GM23338 (cell line): ENCODE data around the gene CLEC17A. TPM values are rescaled to one million over a fixed set of nuclear protein-coding genes. Genes with fewer than 3 reads are reported as not detected.

Experiments used
- ATAC-seq: fragments of 200-7000 bp; cut with Tn5 transposase; 3 replicates; pipeline ENCODE4 v1.9.1; 2020
- DNase-seq: peaks from one replicate; pipeline ENCODE4 v3.0.0-alpha.2; 2015; ENCODE audit warnings: low spot score
- H2AFZ ChIP-seq: fragments of 200-600 bp; sonication (generic); 2 replicates; pipeline ENCODE4 v1.8.0; 2016; ENCODE audit warnings: antibody characterized with exemption, mild to moderate bottlenecking, moderate library complexity
- H3F3A ChIP-seq: fragments of 200-600 bp; sonication (generic); replicated peaks from 2 replicates; pipeline ENCODE4 v1.8.0; 2017; ENCODE audit warnings: antibody characterized with exemption, mixed run types, low read depth
- H3K27ac ChIP-seq: fragments of 200-600 bp; sonication (generic); 2 replicates; pipeline ENCODE4 v1.6.1; 2016; ENCODE audit warnings: low read depth
- H3K27me3 ChIP-seq: fragments of 200-600 bp; sonication (generic); 2 replicates; pipeline ENCODE4 v1.8.0; 2016; ENCODE audit warnings: mild to moderate bottlenecking, mixed run types, moderate library complexity; ENCODE audit not compliant: insufficient read depth
- H3K36me3 ChIP-seq: fragments of 200-600 bp; sonication (generic); 2 replicates; pipeline ENCODE4 v1.8.0; 2016; ENCODE audit warnings: mild to moderate bottlenecking; ENCODE audit not compliant: insufficient read depth
- H3K4me1 ChIP-seq: fragments of 200-600 bp; sonication (generic); 2 replicates; pipeline ENCODE4 v1.8.0; 2016; ENCODE audit warnings: mild to moderate bottlenecking, moderate library complexity; ENCODE audit not compliant: insufficient read depth
- H3K4me2 ChIP-seq: fragments of 200-600 bp; sonication (generic); 2 replicates; pipeline ENCODE4 v1.7.1; 2017; ENCODE audit warnings: mixed run types
- H3K4me3 ChIP-seq: fragments of 200-600 bp; sonication (generic); 2 replicates; pipeline ENCODE4 v1.6.1; 2016; ENCODE audit warnings: mixed run types
- H3K79me2 ChIP-seq: fragments of 200-600 bp; sonication (generic); replicated peaks from 2 replicates; pipeline ENCODE4 v1.8.0; 2017; ENCODE audit warnings: mild to moderate bottlenecking; ENCODE audit not compliant: insufficient read depth
- H3K9me2 ChIP-seq: fragments of 200-600 bp; sonication (generic); 2 replicates; pipeline ENCODE4 v1.8.0; 2017; ENCODE audit not compliant: insufficient read depth
- H4K20me1 ChIP-seq: fragments of 200-600 bp; sonication (generic); replicated peaks from 2 replicates; pipeline ENCODE4 v1.8.0; 2017; ENCODE audit warnings: mild to moderate bottlenecking; ENCODE audit not compliant: insufficient read depth
- H3K27ac Mint-ChIP-seq: 2 replicates; pipeline ENCODE4 v1.8.0; 2020; ENCODE audit warnings: inconsistent platforms, mild to moderate bottlenecking, moderate library complexity, mixed read lengths
- H3K27me3 Mint-ChIP-seq: 3 replicates; pipeline ENCODE4 v1.8.0; 2022; ENCODE audit warnings: low read depth, mild to moderate bottlenecking, moderate library complexity, mixed read lengths, inconsistent platforms; ENCODE audit not compliant: insufficient read depth, poor library complexity
- H3K36me3 Mint-ChIP-seq: 3 replicates; pipeline ENCODE4 v1.8.0; 2021; ENCODE audit warnings: low read depth, mild to moderate bottlenecking, inconsistent platforms, moderate library complexity, mixed read lengths
- H3K4me1 Mint-ChIP-seq: 3 replicates; pipeline ENCODE4 v1.8.0; 2020; ENCODE audit warnings: mild to moderate bottlenecking, inconsistent platforms, mixed read lengths
- H3K4me3 Mint-ChIP-seq: 3 replicates; pipeline ENCODE4 v1.8.0; 2021; ENCODE audit warnings: moderate library complexity, mild to moderate bottlenecking, inconsistent platforms, mixed read lengths
- H3K9me3 Mint-ChIP-seq: 3 replicates; pipeline ENCODE4 v1.8.0; 2020; ENCODE audit warnings: moderate library complexity, mild to moderate bottlenecking, inconsistent platforms, mixed read lengths
- CREB1 ChIP-seq: fragments of 250-450 bp; sonication (Bioruptor Pico); IDR thresholded peaks from 2 replicates; pipeline ENCODE4 v1.5.0; 2020; ENCODE audit warnings: low read depth, mild to moderate bottlenecking, moderate library complexity
- EZH2 ChIP-seq: fragments of 200-600 bp; sonication (generic); IDR thresholded peaks from one replicate; pipeline ENCODE4 v1.8.0; 2017; ENCODE audit warnings: antibody characterized with exemption, mild to moderate bottlenecking, low read depth; ENCODE audit not compliant: unreplicated experiment
- EZH2phosphoT487 ChIP-seq: fragments of 200-600 bp; sonication (generic); IDR thresholded peaks from one replicate; pipeline ENCODE4 v1.8.1; 2018; ENCODE audit warnings: antibody characterized with exemption; ENCODE audit not compliant: unreplicated experiment
- JUNB ChIP-seq: IDR thresholded peaks from one replicate; pipeline ENCODE4 v1.6.1; 2016; ENCODE audit warnings: antibody characterized with exemption; ENCODE audit not compliant: unreplicated experiment
- NANOG ChIP-seq: IDR thresholded peaks from 2 replicates; pipeline ENCODE4 v1.6.1; 2016; ENCODE audit warnings: antibody characterized with exemption, borderline replicate concordance
- POLR2AphosphoS5 ChIP-seq: IDR thresholded peaks from 2 replicates; pipeline ENCODE4 v1.6.1; 2016; ENCODE audit warnings: antibody characterized with exemption, low read depth
- STAT1 ChIP-seq: IDR thresholded peaks from one replicate; pipeline ENCODE4 v1.6.1; 2016; ENCODE audit warnings: antibody characterized with exemption; ENCODE audit not compliant: unreplicated experiment
- ZNF114 ChIP-seq: fragments of 250-450 bp; sonication (Bioruptor Pico); IDR thresholded peaks from 2 replicates; pipeline ENCODE4 v1.5.0; 2020; ENCODE audit warnings: mild to moderate bottlenecking, moderate library complexity
- ZNF331 ChIP-seq: fragments of 250-450 bp; sonication (Bioruptor Pico); IDR thresholded peaks from 2 replicates; pipeline ENCODE4 v1.5.0; 2020; ENCODE audit warnings: low read depth, mild to moderate bottlenecking, moderate library complexity
- polyA plus RNA-seq: library from polyadenylated mRNA; unstranded; fragments of >200 nt; fragmentation: Nextera tagmentation; extraction: Ambion mirVana; gene quantifications from 2 replicates; pipeline ENCODE4 v1.2.1, GENCODE V29; 2016
- total RNA-seq: library from RNA; depleted of rRNA; stranded (reverse); fragments of >200 nt; shearing (Covaris generic); gene quantifications from 2 replicates; pipeline ENCODE4 v1.2.3, GENCODE V29; 2014
- TF ChIP-seq, protein P1 (sequence below), 2 experiments: fragments of 200-600 bp in 1 of 2; sonication (generic) in 1 of 2; conservative IDR thresholded peaks; 2 replicates each; pipeline versions ENCODE4 v1.5.1 to v1.6.1; 2016 to 2017; ENCODE audit warnings: antibody characterized with exemption in 2 of 2, low read depth in 2 of 2, mild to moderate bottlenecking in 2 of 2, moderate library complexity in 1 of 2
- TF ChIP-seq, protein P2 (sequence below): IDR thresholded peaks from 2 replicates; pipeline ENCODE4 v1.6.1; 2016; ENCODE audit warnings: antibody characterized with exemption

Gene CLEC17A
- total and polyA plus RNA-seq, 2 experiments from 2014 or later, result 0.17 TPM; not detected in 1

DNA sequence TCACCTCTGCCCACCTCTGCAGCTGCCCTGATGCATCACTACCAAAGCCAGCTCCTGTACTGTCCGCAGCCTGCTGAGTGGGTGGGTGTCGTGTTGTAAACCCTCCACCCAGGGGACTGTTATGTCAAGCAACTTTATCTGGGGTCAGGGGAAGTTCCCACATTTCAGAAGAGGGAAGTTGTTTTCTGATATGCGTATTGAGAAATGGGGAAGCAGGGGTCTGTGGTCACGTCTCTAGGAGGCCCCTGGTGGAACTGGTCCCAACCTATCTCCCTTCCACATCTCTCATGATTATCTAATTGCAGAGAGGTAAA is 31.2 kb downstream of the CLEC17A start (continued):
- TF ChIP-seq, protein P1, sequence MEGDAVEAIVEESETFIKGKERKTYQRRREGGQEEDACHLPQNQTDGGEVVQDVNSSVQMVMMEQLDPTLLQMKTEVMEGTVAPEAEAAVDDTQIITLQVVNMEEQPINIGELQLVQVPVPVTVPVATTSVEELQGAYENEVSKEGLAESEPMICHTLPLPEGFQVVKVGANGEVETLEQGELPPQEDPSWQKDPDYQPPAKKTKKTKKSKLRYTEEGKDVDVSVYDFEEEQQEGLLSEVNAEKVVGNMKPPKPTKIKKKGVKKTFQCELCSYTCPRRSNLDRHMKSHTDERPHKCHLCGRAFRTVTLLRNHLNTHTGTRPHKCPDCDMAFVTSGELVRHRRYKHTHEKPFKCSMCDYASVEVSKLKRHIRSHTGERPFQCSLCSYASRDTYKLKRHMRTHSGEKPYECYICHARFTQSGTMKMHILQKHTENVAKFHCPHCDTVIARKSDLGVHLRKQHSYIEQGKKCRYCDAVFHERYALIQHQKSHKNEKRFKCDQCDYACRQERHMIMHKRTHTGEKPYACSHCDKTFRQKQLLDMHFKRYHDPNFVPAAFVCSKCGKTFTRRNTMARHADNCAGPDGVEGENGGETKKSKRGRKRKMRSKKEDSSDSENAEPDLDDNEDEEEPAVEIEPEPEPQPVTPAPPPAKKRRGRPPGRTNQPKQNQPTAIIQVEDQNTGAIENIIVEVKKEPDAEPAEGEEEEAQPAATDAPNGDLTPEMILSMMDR (conservative IDR thresholded peaks at IDR 0.05; ENCODE audit: low read depth in 2 of 2), result no peak
- no peak for TF ChIP-seq EZH2

DNA sequence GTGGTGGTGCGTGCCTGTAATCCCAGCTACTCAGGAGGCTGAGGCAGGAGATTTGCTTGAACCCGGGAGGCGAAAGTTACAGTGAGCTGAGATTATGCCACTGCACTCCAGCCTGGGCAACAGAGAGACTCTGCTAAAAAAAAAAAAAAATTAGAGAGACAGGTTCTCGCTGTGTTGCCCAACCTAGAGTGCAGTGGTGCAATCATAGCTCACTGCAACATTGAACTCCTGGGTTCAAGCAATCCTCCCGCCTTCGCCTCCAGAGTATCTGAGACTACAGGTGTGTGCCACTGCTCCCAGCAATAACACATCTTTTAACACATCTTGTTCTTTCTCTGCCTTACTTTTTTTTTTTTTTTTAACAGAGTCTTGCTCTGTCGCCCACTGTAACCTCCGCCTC is 32.7 kb downstream of the CLEC17A start:
- H3K27me3 ChIP-seq, result no peaks in the 10 kb centered on the region
- Mint-ChIP-seq H3K27me3 (no peaks in the 10 kb centered on the region), H3K4me1 (no peaks in the 10 kb centered on the region), H3K9me3 (peaks cover 95% of the 10 kb centered on the region), H3K4me3 (no peak overlapping the region), H3K27ac (no peak overlapping the region), H3K36me3 (peaks cover 21% of the 10 kb centered on the region)
- TF ChIP-seq JUNB, result no peak
- TF ChIP-seq EZH2, result no peak
- no peak for TF ChIP-seq STAT1
- TF ChIP-seq NANOG, result no peak
- TF ChIP-seq, protein P2, sequence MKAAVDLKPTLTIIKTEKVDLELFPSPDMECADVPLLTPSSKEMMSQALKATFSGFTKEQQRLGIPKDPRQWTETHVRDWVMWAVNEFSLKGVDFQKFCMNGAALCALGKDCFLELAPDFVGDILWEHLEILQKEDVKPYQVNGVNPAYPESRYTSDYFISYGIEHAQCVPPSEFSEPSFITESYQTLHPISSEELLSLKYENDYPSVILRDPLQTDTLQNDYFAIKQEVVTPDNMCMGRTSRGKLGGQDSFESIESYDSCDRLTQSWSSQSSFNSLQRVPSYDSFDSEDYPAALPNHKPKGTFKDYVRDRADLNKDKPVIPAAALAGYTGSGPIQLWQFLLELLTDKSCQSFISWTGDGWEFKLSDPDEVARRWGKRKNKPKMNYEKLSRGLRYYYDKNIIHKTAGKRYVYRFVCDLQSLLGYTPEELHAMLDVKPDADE, result no peak
- TF ChIP-seq CREB1, result no peak
- peaks cover 8% of the 10 kb centered on the region; the same call in 1 of the 2 replicates for H3K9me2 ChIP-seq
- H2AFZ ChIP-seq, result no peak overlapping the region
- no peak for ATAC-seq
- H3K4me2 ChIP-seq, result no peak overlapping the region
- no peaks in the 10 kb centered on the region for H3K4me1 ChIP-seq
- H3K36me3 ChIP-seq, result no peaks in the 10 kb centered on the region
- no peak overlapping the region for H3K4me3 ChIP-seq
- H3K79me2 ChIP-seq, result no peaks in the 10 kb centered on the region
- H4K20me1 ChIP-seq, result no peaks in the 10 kb centered on the region
- no peaks in the 10 kb centered on the region for H3F3A ChIP-seq
- no peak overlapping the region for H3K27ac ChIP-seq
- DNase-seq, result no peak

DNA sequence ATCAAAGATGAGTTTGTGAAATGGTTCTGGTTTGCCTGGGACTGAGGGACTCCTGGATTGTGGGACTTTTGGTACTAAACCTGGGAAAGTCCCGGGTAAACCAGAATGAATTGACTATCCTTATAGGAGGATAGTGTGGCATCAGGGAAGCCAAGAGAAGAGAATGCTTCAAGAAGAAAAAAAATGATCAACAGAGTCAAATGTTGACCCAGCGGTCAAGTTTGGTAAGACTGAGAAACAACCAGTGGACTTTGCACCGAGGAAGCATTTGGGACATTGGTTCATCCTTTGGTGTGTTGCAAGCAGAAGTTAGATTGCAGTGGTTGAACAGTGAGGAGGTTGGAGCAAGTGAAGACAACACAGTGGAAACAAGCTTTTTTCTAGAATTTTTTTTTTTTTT is 33.5 kb downstream of the CLEC17A start:
- Histone ChIP-seq H3K4me1 (no peaks in the 10 kb centered on the region), H3K79me2 (no peaks in the 10 kb centered on the region), H3K4me2 (no peak overlapping the region), H3K9me2 (peaks cover 8% of the 10 kb centered on the region; the same call in 1 of the 2 replicates), H3F3A (no peaks in the 10 kb centered on the region), H3K36me3 (no peaks in the 10 kb centered on the region), H2AFZ (no peak overlapping the region), H3K27me3 (no peaks in the 10 kb centered on the region), H3K4me3 (no peak overlapping the region), H3K27ac (no peak overlapping the region), H4K20me1 (no peaks in the 10 kb centered on the region)
- Mint-ChIP-seq H3K9me3 (peaks cover 92% of the 10 kb centered on the region), H3K27me3 (no peaks in the 10 kb centered on the region), H3K36me3 (peaks cover 18% of the 10 kb centered on the region), H3K4me3 (no peak overlapping the region), H3K4me1 (no peaks in the 10 kb centered on the region), H3K27ac (no peak overlapping the region)
- no peak for ATAC-seq
- no peak for DNase-seq
- TF ChIP-seq STAT1, result no peak
- TF ChIP-seq, protein P2, result no peak
- TF ChIP-seq ZNF331 (CRISPR knock-in tag), result no peak
- TF ChIP-seq ZNF114, result no peak
- TF ChIP-seq EZH2phosphoT487, result no peak
- TF ChIP-seq EZH2, result no peak
- TF ChIP-seq, protein P1 (conservative IDR thresholded peaks at IDR 0.05; ENCODE audit: low read depth in 2 of 2), result no peak
- TF ChIP-seq NANOG, result no peak
- no peak for TF ChIP-seq POLR2AphosphoS5
- no peak for TF ChIP-seq JUNB
- TF ChIP-seq CREB1, result no peak
